Measurements from ENCODE around the gene SEL1L3.

SEL1L3 gene

DNA sequence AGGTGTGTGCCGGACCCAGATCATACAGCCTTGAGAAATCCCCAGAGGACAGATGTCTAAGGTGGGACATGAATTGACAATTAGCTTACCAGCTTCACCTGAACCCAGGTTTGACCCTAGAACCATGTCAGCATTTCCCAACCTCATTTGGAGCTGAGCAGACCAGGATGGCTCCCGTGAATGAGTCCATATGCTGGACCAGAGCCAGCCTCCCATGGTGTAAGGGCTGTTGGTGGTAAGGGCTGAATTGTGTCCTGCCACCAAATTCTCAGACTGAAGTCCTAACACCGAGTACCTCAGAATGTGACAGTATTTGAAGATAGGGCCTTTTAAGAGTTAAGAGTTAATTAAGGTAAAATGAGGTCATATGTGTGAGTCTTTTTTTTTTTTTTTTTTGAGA lies 118.8 kb downstream of the SEL1L3 start:
- no peak for DNase-seq (ENCODE audit: low read depth)

DNA sequence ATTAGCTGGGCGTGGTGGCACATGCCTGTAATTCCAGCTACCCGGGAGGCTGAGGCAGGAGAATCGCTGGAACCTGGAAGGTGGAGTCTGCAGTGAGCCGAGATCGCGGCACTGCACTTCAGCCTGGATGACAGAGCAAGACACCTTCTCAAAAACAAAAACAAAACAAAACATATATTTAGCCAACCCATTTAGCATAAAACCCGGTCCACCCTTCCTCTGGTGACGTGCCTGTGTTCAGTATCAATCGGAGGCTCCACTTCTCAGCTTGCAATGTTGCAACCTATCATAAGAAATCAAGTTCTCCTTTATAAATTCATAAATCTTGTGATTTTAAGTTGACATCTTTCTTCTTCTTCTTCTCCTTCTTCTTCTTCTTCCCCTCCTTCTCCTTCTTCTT lies 133.2 kb downstream of the SEL1L3 start:
- DNase-seq (ENCODE audit: low read depth), result no peak

GRCh38 chr4:25728886-25729285 lies 133.9 kb downstream of the SEL1L3 start:
- DNase-seq (ENCODE audit: low read depth), result no peak

DNA sequence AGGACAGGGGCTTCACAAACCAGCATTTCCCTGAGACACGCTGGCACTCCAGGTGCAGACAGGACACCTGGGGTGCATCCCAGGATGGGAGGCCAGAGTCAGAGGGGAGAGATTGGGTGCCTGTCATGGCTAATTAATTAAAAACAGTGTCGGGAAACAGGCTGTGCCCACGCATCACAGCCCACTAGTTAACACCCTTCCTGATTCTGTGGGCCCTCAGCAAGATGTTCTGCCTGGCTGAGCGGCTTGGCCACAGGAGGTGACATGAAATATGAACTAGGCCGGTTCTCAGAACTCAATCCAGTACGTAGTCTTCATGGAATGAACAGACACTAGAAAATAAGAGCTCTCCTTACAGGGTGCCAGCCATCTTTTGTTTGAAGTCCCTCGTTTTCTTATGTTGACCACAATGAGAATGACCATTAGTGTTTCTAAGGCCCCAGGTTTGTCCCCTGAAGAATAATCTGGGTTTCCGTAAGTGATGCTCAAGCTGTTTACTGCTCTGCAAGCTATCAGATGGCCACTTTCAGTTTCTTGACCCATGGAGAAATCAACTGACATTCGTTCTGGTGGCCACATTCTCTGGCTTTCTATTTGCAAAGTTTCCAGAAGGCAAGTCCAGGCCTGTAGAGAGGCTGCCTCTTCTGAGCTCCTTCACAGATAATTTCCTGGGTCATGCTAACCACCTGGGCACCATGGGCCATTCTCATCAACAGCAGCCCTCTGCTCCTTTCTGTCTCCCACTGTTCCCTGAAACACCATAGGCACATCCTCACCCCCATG lies 134.9 kb downstream of the SEL1L3 start:
- DNase-seq (ENCODE audit: low read depth), result no peak

- DNase-seq (ENCODE audit: low read depth), result no peak
Measured at GRCh38 chr4:25725870-25726269, 136.9 kb downstream of the SEL1L3 start.

DNA sequence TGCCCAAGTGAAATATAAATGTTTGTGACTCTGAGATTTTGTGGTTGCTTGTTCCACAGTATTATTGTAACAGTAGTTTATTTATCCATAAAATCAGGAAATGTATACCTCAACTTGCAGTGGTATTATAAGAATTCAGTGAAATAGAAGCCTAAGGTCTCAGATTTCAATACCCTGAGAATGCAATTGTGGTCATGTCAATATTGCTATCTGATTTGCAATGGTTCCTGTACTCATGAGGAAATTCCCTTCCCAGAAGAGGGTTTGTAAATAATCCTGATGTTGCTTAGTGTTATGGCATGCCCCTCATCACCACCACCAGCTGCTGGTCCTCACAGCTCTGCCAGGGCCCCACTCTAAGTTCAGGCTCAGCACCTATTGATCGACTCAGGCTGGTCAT lies 139.4 kb downstream of the SEL1L3 start:
- no peak for DNase-seq (ENCODE audit: low read depth)

DNA sequence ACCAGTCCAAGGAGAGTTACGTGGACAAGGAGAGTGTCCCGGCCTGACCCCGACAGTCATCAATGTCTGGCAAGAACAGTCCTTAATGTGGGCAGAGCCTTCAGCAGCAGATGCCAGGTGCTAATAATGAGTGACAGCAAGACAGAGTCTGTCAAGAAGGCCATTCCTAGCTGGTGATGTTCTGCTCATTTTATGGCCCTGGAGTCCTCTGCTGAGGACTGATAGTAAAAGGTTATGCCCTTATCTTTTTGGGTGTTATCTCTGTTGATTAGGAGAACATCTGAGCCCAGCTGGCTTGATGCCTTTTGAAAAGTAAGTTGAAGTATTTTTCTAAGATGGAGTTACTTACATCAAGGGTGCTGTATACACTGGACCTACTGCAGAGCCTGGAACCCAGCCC lies 139.8 kb downstream of the SEL1L3 start:
- DNase-seq (ENCODE audit: low read depth), result no peak

GRCh38 chr4:25713812-25714211 lies 149.0 kb downstream of the SEL1L3 start:
- no peak for DNase-seq (ENCODE audit: low read depth)

DNA sequence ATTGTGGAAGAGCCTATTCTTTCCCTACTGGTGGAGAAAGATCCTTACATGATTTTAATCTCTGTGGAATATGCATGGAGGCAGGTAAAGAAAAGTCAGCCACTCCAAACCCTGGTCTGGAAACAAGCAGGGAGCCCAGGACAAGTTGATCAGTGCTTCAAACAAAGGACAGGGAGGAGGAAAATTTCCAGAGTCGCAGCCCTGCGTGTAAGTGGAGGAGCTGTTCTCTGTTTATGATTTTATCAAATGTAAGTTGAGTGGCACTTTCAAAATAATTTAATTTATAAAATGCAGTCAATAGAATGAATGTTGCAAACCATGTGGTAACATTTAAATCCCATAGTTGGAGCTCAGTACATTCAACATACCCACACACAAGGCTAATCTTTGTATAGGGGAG lies 150.2 kb downstream of the SEL1L3 start:
- DNase-seq (ENCODE audit: low read depth), result no peak

DNA sequence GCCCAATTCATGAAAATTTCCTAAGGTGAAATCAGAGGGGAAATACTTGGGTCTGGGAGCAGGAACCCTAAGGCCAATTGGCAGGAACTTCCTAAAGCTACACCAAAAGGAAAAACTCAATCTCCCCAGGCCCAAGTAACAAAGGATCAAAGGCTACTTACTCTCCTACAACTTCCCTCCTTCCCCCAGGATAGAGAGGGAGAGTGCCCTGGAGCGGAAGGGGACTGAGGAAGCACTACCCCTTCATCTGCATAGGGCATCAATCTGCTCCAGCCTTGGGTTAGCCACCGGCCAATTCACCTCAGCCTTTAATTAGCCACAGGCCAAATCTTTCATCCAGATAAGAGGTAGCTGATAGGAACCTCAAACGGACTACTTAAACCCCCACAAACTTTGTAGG lies 152.2 kb downstream of the SEL1L3 start:
- no peak for DNase-seq (ENCODE audit: low read depth)

GRCh38 chr4:25704516-25704915 lies 158.3 kb downstream of the SEL1L3 start:
- DNase-seq (ENCODE audit: low read depth), result no peak

- no peak for DNase-seq (ENCODE audit: low read depth)
Measured at GRCh38 chr4:25703731-25704388, 158.9 kb downstream of the SEL1L3 start.

DNA sequence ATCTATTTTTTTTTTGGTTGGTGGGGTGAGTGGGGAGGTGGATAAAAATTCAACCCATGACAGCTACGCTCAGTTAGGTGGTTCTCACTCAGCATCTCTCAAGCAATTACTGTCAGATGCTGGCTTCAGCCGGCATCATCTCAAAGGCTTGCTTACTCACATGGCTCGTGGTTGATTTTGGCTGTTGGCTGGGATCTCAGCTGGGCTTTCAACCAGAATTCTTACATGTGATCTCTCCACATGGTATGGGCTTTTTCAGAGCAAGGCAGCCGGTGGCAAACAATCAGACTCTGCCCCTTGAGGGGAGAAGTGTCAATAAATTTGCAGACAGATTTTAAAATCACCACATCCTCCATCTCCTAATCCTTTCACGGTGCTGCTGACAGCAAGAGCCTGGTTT lies 159.9 kb downstream of the SEL1L3 start:
- no peak for DNase-seq (ENCODE audit: low read depth)

- no peak for DNase-seq (ENCODE audit: low read depth)
Measured at GRCh38 chr4:25700661-25701060, 162.1 kb downstream of the SEL1L3 start.

- no peak for DNase-seq (ENCODE audit: low read depth)
Measured at GRCh38 chr4:25697516-25697915, 165.3 kb downstream of the SEL1L3 start.
